A549 (cell line): ENCODE data around the gene GNAS-AS1. TPM values are rescaled to one million over a fixed set of nuclear protein-coding genes. Genes with fewer than 3 reads are reported as not detected.

Experiments
- ATAC-seq, 2 experiments: fragments of 200-7000 bp in 1 of 2; fragments of >200 bp in 1 of 2; cut with Nextera tagmentation in 1 of 2; cut with Tn5 transposase in 1 of 2; 3 replicates each; pipeline versions ENCODE4 v1.8.0 to v1.9.1; 2018 to 2020; ENCODE audit warnings: mild to moderate bottlenecking in 1 of 2, moderate library complexity in 1 of 2
- CTCF ChIA-PET: fragments of 300-600 bp; sonication (Branson Sonifier 250); formaldehyde crosslinking; extraction: SDS; loops from one replicate; lab custom pipeline; 2021; ENCODE audit warnings: antibody characterized with exemption, inconsistent platforms; lab: Yijun Ruan, JAX
- POLR2A ChIA-PET: fragments of 350-600 bp; formaldehyde crosslinking; extraction: SDS; loops from one replicate; lab custom pipeline; 2021; ENCODE audit warnings: antibody characterized with exemption, inconsistent platforms; lab: Yijun Ruan, JAX
- DNase-seq, 2 experiments: peaks; one replicate each; pipeline versions ENCODE4 v3.0.0 to v3.0.0-alpha.2; 2011 to 2016; ENCODE audit warnings: low read depth in 1 of 2, low spot score in 1 of 2
- FAIRE-seq: peaks from 2 replicates; lab custom pipeline; 2011; peaks lifted over from hg19 to GRCh38; lab: Jason Lieb, UNC
- H3K27ac ChIP-seq, 2 experiments: fragments of >200 bp; sonication (Bioruptor Twin); formaldehyde crosslinking; 3 replicates each; pipeline ENCODE4 v1.5.1; 2016 to 2017
- H3K4me1 ChIP-seq: fragments of >200 bp; sonication (Bioruptor Twin); formaldehyde crosslinking; 3 replicates; pipeline ENCODE4 v1.6.1; 2016
- H3K4me2 ChIP-seq: fragments of >200 bp; sonication (Bioruptor Twin); formaldehyde crosslinking; 3 replicates; pipeline ENCODE4 v1.6.1; 2016
- H3K4me3 ChIP-seq: fragments of >200 bp; sonication (Bioruptor Twin); formaldehyde crosslinking; 3 replicates; pipeline ENCODE4 v1.5.1; 2016
- H3K9me3 ChIP-seq: fragments of >200 bp; sonication (Bioruptor Twin); formaldehyde crosslinking; 3 replicates; pipeline ENCODE4 v1.6.1; 2016
- BHLHE40 ChIP-seq: IDR thresholded peaks from 2 replicates; pipeline ENCODE4 v1.6.1; 2012; ENCODE audit warnings: low read depth, low read length, inconsistent platforms
- CBX2 ChIP-seq: fragments of 200-600 bp; sonication (generic); IDR thresholded peaks from 2 replicates; pipeline ENCODE4 v1.6.1; 2016; ENCODE audit warnings: low read depth, mild to moderate bottlenecking, borderline replicate concordance
- CHD2 ChIP-seq: fragments of 150-350 bp; IDR thresholded peaks from 2 replicates; pipeline ENCODE4 v1.6.1; 2014; ENCODE audit warnings: low read length; ENCODE audit not compliant: partially characterized antibody
- CHD4 ChIP-seq: fragments of 200-600 bp; sonication (generic); IDR thresholded peaks from 2 replicates; pipeline ENCODE4 v1.6.1; 2016; ENCODE audit warnings: antibody characterized with exemption, mild to moderate bottlenecking, borderline replicate concordance
- EHMT2 ChIP-seq: fragments of 200-600 bp; sonication (generic); IDR thresholded peaks from 2 replicates; pipeline ENCODE4 v1.6.1; 2016; ENCODE audit warnings: antibody characterized with exemption, low read depth, mild to moderate bottlenecking, moderate library complexity
- ESRRA ChIP-seq: fragments of 150-350 bp; IDR thresholded peaks from 2 replicates; pipeline ENCODE4 v1.6.1; 2014; ENCODE audit warnings: mild to moderate bottlenecking, low read length, borderline replicate concordance
- GATA3 ChIP-seq: IDR thresholded peaks from 2 replicates; pipeline ENCODE4 v1.6.1; 2012; ENCODE audit warnings: borderline replicate concordance
- HEYL ChIP-seq: fragments of 250-450 bp; sonication (Bioruptor Pico); IDR thresholded peaks from 2 replicates; pipeline ENCODE4 v1.8.0; 2021; ENCODE audit warnings: mild to moderate bottlenecking, moderate library complexity
- HOXA7 ChIP-seq: fragments of 250-450 bp; sonication (Bioruptor Pico); IDR thresholded peaks from 2 replicates; pipeline ENCODE4 v1.5.0; 2020; ENCODE audit warnings: mild to moderate bottlenecking, moderate library complexity
- JUN ChIP-seq, 2 experiments: fragments of >200 bp; sonication (Bioruptor Twin); formaldehyde crosslinking; IDR thresholded peaks; 2 replicates in 1 of 2; 3 replicates in 1 of 2; pipeline ENCODE4 v1.6.1; 2016 to 2017
- JUNB ChIP-seq: fragments of >200 bp; sonication (Bioruptor Twin); formaldehyde crosslinking; IDR thresholded peaks from 2 replicates; pipeline ENCODE4 v1.6.1; 2016
- MAFK ChIP-seq: fragments of 450-650 bp; IDR thresholded peaks from 2 replicates; pipeline ENCODE4 v1.6.1; 2014; ENCODE audit not compliant: partially characterized antibody
- MAZ ChIP-seq: fragments of 150-350 bp; IDR thresholded peaks from 2 replicates; pipeline ENCODE4 v1.6.1; 2014; ENCODE audit warnings: antibody characterized with exemption, low read depth, low read length, borderline replicate concordance
- MYC ChIP-seq: IDR thresholded peaks from 2 replicates; pipeline ENCODE4 v1.6.1; 2012; ENCODE audit warnings: mild to moderate bottlenecking, inconsistent platforms, low read length, improper control_type of control experiment, borderline replicate concordance
- NR3C1 ChIP-seq: fragments of >200 bp; sonication (Bioruptor Twin); formaldehyde crosslinking; IDR thresholded peaks from 3 replicates; pipeline ENCODE4 v1.6.1; 2017
- PHF8 ChIP-seq: fragments of 200-600 bp; sonication (generic); IDR thresholded peaks from 2 replicates; pipeline ENCODE4 v1.6.1; 2016; ENCODE audit warnings: low read depth, mild to moderate bottlenecking, antibody characterized with exemption, moderate library complexity, borderline replicate concordance
- POLR2A ChIP-seq: IDR thresholded peaks from 2 replicates; pipeline ENCODE4 v1.6.1; 2012; ENCODE audit warnings: mild to moderate bottlenecking, low read length
- POLR2AphosphoS2 ChIP-seq: conservative IDR thresholded peaks from 2 replicates; pipeline ENCODE4 v1.6.1; 2012; ENCODE audit warnings: low read length, improper control_type of control experiment, inconsistent platforms
- SMC3 ChIP-seq: fragments of >200 bp; sonication (Bioruptor Twin); formaldehyde crosslinking; IDR thresholded peaks from 3 replicates; pipeline ENCODE4 v1.6.1; 2018; ENCODE audit warnings: inconsistent platforms
- TP53 ChIP-seq: fragments of 250-450 bp; sonication (Bioruptor Pico); IDR thresholded peaks from 2 replicates; pipeline ENCODE4 v1.5.0; 2021; ENCODE audit warnings: mild to moderate bottlenecking, moderate library complexity
- ZC3H11A ChIP-seq: fragments of 450-650 bp; IDR thresholded peaks from 2 replicates; pipeline ENCODE4 v1.6.1; 2014; ENCODE audit warnings: antibody characterized with exemption, mild to moderate bottlenecking
- WGBS: methylation state at CpG from one replicate; pipeline ENCODE4 v1.1.6; 2017; ENCODE audit errors: missing lambda C conversion rate; 5-methylcytosine and 5-hydroxymethylcytosine counted together
- polyA plus RNA-seq, 4 experiments: library from polyadenylated mRNA; depleted of rRNA in 3 of 4; stranded (reverse); fragments of >200 nt; fragmentation: RNase III in 1 of 4; extraction: RNeasy Plus Mini Kit Qiagen cat#74134 plus additional on column Dnase treatment in 1 of 4; gene quantifications; 2 replicates in 3 of 4; 3 replicates in 1 of 4; pipeline ENCODE4 v1.2.3, GENCODE V29; 2011 to 2017
- TF ChIP-seq, protein P1 (sequence below): fragments of 250-450 bp; sonication (Bioruptor Pico); IDR thresholded peaks from 2 replicates; pipeline ENCODE4 v1.5.0; 2020; ENCODE audit warnings: low read depth, mild to moderate bottlenecking, moderate library complexity
- TF ChIP-seq, protein P2 (sequence below): IDR thresholded peaks from 2 replicates; pipeline ENCODE4 v1.6.1; 2012
- TF ChIP-seq, protein P3 (sequence below): fragments of >200 bp; sonication (Bioruptor Twin); formaldehyde crosslinking; IDR thresholded peaks from 3 replicates; pipeline ENCODE4 v1.6.1; 2016
- TF ChIP-seq, protein P4 (sequence below): fragments of 150-350 bp; IDR thresholded peaks from 2 replicates; pipeline ENCODE4 v1.6.1; 2014; ENCODE audit warnings: low read depth, mild to moderate bottlenecking, low read length

The GNAS-AS1 gene
- polyA plus RNA-seq, 2 of the 4 experiments (the other 2 are of a cell fraction) = not detected

DNA sequence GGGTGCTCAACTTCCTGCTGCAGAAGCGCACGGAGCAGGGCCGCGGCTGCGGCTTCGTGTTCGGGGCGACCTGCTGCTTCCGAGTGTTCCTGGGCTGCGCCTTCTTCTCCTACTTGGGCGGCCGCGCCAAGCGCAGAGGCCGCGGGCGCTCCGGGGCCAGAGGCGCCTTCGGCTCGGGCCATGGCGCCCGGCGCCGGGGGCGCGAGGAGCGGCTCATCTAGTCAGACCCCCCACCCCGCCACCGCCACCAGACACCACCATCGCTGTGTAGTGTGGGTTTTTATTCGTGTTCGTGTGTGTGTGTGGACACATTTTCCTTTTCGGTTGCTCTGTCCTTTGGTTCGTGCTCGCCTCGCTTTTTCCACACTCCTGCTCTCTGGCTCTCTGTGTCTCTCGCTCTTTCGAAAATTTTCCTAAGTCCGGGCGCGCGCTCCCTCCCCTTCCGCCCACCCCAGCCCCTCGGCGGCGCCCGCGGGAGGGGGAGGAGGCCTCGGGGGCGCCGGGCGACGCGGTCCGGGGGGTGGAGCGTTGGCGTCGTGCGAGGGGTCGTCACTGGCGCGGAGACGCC, 39.9 kb upstream of the GNAS-AS1 start:
- FAIRE-seq (no peak), DNase-seq (peak; percentile 36 to 61), ATAC-seq (peak; percentile 60 to 66)
- H3K9me3 ChIP-seq = no peaks in the 10 kb centered on the region
- peak overlapping the region; percentile 93 to 99 for H3K27ac ChIP-seq
- H3K4me1 ChIP-seq = peaks cover 25% of the 10 kb centered on the region
- TF ChIP-seq, protein P1, sequence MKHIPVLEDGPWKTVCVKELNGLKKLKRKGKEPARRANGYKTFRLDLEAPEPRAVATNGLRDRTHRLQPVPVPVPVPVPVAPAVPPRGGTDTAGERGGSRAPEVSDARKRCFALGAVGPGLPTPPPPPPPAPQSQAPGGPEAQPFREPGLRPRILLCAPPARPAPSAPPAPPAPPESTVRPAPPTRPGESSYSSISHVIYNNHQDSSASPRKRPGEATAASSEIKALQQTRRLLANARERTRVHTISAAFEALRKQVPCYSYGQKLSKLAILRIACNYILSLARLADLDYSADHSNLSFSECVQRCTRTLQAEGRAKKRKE (CRISPR knock-in tag) = no peak
- peak; percentile 47 for TF ChIP-seq POLR2A
- TF ChIP-seq, protein P2, sequence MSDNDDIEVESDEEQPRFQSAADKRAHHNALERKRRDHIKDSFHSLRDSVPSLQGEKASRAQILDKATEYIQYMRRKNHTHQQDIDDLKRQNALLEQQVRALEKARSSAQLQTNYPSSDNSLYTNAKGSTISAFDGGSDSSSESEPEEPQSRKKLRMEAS = peak; percentile 75
- TF ChIP-seq, all 56 proteins: peak for 2
- ChIA-PET CTCF (interaction anchor here (1.1 kb wide), 1 partner anchor 514 kb away, joined by 4 read pairs; no protein-coding TSS in a partner anchor), POLR2A (interaction anchor here (0.6 to 1.4 kb wide), 2 partner anchors 12 to 142 kb away, joined by 4 to 9 read pairs; partner anchors contain the start of gene ATP5F1E)
- Histone ChIP-seq H3K4me3 (peak overlapping the region; percentile 99), H3K4me2 (peak overlapping the region; percentile 94)
- WGBS = 9% methylated on average over 23 of the region's 64 CpGs

DNA sequence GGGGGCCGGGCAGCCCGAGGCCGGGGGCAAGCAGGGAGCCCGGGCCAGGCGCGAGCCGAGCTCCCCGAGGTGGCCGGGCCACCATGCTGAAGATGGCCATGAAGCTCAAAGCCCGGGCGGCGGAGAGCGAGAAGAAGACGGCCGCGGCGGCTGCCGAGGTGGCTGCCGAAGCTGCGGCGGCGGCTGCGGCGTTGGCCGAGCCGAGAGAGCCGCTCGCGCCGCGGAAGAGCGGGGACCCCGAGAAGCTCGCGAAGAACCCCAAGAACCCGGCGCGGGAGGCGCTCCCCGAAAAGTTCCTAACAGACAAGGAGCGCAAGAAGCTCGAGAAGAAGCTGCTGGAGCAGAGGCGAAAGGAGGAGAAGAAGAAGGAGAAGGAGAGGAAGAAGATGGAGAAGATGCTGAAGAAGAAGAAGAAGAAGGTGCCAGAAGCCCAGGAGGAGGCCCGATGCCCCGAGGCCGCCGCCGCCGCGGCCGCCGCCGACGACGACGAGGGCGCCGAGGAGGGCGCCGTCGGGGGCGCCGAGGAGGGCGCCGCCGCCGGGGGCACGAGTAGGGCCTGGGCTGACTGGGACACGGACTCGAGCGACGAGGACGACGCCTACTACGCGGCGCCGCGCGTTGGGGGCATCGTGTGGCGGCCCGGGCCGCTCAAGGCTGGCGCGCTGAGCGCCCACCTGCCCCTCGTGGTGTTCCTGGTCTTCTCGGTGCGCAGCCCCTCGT, 39.3 kb upstream of the GNAS-AS1 start:
- peak overlapping the region; percentile 93 to 99 for H3K27ac ChIP-seq
- FAIRE-seq = no peak
- ATAC-seq = no peak
- no peak for DNase-seq
- POLR2A ChIA-PET = no interaction called here
- TF ChIP-seq CHD4 (no peak), JUN (IDR thresholded peaks at IDR 0.05) (no peak), NR3C1 (no peak), BHLHE40 (no peak), EHMT2 (no peak), MYC (no peak), CBX2 (no peak), MAZ (no peak), TP53 (CRISPR knock-in tag) (no peak)
- H3K4me2 ChIP-seq = peak overlapping the region; percentile 94
- no peaks in the 10 kb centered on the region for H3K9me3 ChIP-seq
- peaks cover 19% of the 10 kb centered on the region for H3K4me1 ChIP-seq
- CTCF ChIA-PET = no interaction called here
- H3K4me3 ChIP-seq = peak overlapping the region; percentile 99
- WGBS = 94% methylated on average over 76 of the region's 91 CpGs

DNA sequence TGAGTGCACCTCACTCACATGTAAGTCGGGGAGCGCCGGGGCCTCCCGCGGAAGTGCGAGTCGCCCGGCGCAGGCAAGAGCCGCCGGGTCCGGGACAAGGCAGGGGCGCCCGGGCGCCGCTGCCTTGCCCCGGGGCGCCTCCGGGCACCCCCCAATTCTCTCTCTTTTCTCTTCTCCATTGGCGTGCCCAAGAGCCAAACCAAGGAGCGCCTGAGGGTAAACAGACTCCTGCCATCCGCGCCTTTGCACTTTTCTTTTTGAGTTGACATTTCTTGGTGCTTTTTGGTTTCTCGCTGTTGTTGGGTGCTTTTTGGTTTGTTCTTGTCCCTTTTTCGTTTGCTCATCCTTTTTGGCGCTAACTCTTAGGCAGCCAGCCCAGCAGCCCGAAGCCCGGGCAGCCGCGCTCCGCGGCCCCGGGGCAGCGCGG, 38.6 kb upstream of the GNAS-AS1 start:
- ATAC-seq (no peak), FAIRE-seq (no peak), DNase-seq (no peak)
- 96% methylated on average over 35 of the region's 35 CpGs for WGBS
- no peak for TF ChIP-seq NR3C1
- TF ChIP-seq GATA3 = no peak
- no peak for TF ChIP-seq HOXA7
- TF ChIP-seq MAFK = no peak
- no peak for TF ChIP-seq TP53 (CRISPR knock-in tag)
- no peak for TF ChIP-seq JUNB
- no peak for TF ChIP-seq EHMT2
- TF ChIP-seq, protein P3, sequence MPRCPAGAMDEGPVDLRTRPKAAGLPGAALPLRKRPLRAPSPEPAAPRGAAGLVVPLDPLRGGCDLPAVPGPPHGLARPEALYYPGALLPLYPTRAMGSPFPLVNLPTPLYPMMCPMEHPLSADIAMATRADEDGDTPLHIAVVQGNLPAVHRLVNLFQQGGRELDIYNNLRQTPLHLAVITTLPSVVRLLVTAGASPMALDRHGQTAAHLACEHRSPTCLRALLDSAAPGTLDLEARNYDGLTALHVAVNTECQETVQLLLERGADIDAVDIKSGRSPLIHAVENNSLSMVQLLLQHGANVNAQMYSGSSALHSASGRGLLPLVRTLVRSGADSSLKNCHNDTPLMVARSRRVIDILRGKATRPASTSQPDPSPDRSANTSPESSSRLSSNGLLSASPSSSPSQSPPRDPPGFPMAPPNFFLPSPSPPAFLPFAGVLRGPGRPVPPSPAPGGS = no peak
- TF ChIP-seq ESRRA = no peak
- TF ChIP-seq HEYL (CRISPR knock-in tag) = no peak
- no peak for TF ChIP-seq ZC3H11A
- TF ChIP-seq CHD2 = no peak
- TF ChIP-seq, protein P2 = no peak
- no peak for TF ChIP-seq SMC3
- TF ChIP-seq JUN (IDR thresholded peaks at IDR 0.05) = no peak
- TF ChIP-seq, protein P1 (CRISPR knock-in tag) = no peak
- TF ChIP-seq POLR2AphosphoS2 = no peak
- TF ChIP-seq, protein P4, sequence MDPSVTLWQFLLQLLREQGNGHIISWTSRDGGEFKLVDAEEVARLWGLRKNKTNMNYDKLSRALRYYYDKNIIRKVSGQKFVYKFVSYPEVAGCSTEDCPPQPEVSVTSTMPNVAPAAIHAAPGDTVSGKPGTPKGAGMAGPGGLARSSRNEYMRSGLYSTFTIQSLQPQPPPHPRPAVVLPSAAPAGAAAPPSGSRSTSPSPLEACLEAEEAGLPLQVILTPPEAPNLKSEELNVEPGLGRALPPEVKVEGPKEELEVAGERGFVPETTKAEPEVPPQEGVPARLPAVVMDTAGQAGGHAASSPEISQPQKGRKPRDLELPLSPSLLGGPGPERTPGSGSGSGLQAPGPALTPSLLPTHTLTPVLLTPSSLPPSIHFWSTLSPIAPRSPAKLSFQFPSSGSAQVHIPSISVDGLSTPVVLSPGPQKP = no peak
- TF ChIP-seq PHF8 = no peak
- peaks cover 13% of the 10 kb centered on the region for H3K4me1 ChIP-seq
- H3K4me3 ChIP-seq = no peak overlapping the region
- ChIA-PET POLR2A (no interaction called here), CTCF (no interaction called here)
- no peak overlapping the region for H3K27ac ChIP-seq
- H3K9me3 ChIP-seq = no peaks in the 10 kb centered on the region
- H3K4me2 ChIP-seq = no peak overlapping the region
